ENCODE measurements around the gene COMTD1. TPM values are rescaled to one million over a fixed set of nuclear protein-coding genes. Genes with fewer than 3 reads are reported as not detected.

COMTD1 gene
- total and polyA plus RNA-seq, 10 of the 15 experiments (the other 5 are each of a cell fraction or from before 2014, with no cell fraction given), result 0.39 to 64.3 (median 26.0) TPM

GRCh38 chr10:75283671-75284470, 48.1 kb upstream of the COMTD1 start:
- SMC1A ChIA-PET (ENCODE audit: uncharacterized antibody, unreplicated experiment), result interaction anchor here (0.8 kb wide), 1 partner anchor 13 kb away, joined by 4 read pairs; no protein-coding TSS in a partner anchor
- DNase-seq (ENCODE audit: low read depth, low spot score) (no peak), FAIRE-seq (no peak), ATAC-seq (no peak)
- no peak overlapping the region for H3K4me2 ChIP-seq (ENCODE audit: control insufficient read depth, insufficient read depth)
- H3K9ac ChIP-seq (ENCODE audit: control insufficient read depth, insufficient read depth, low read length), result no peak overlapping the region
- H2AFZ ChIP-seq (ENCODE audit: control insufficient read depth, low read depth, low read length), result no peak overlapping the region
- no TSS peak for BruUV-seq (replicated peaks)
- H3K36me3 ChIP-seq (ENCODE audit: control insufficient read depth in 2 of 2, insufficient read depth in 2 of 2, low read length in 1 of 2), result no peaks in the 10 kb centered on the region
- 34% methylated on average over 9 of the region's 12 CpGs for WGBS (ENCODE audit: insufficient coverage, insufficient replicate concordance, low lambda C conversion rate, missing lambda C conversion rate)
- POLR2A ChIA-PET, result no interaction called here
- RAD21 ChIA-PET (ENCODE audit: unreplicated experiment), result no interaction called here
- H3K4me3 ChIP-seq, result no peak overlapping the region
- CTCF ChIA-PET, result interaction anchor here (0.7 to 0.9 kb wide), 2 partner anchors 13 to 112 kb away, joined by 3 read pairs; no protein-coding TSS in a partner anchor
- intact Hi-C loops (cut with micrococcal nuclease; ENCODE audit: unreplicated experiment) (no loop called here), in situ Hi-C loops (cut with MboI) (no loop called here)
- TF ChIP-seq POLR2AphosphoS5 (IDR thresholded peaks at IDR 0.05; ENCODE audit: low read length) (no peak), BCL11A (IDR thresholded peaks at IDR 0.05; ENCODE audit: low read depth, low read length) (no peak), ZNF622 (IDR thresholded peaks at IDR 0.05) (no peak), CHD2 (IDR thresholded peaks at IDR 0.05; ENCODE audit: borderline replicate concordance, low read depth, low read length) (no peak), JUNB (IDR thresholded peaks at IDR 0.05) (no peak), ZSCAN29 (IDR thresholded peaks at IDR 0.05) (no peak), GATAD2B (conservative IDR thresholded peaks at IDR 0.05; ENCODE audit: low read depth) (no peak), SMAD5 (IDR thresholded peaks at IDR 0.05; ENCODE audit: low read depth) (no peak)
- TF ChIP-seq, protein P1, sequence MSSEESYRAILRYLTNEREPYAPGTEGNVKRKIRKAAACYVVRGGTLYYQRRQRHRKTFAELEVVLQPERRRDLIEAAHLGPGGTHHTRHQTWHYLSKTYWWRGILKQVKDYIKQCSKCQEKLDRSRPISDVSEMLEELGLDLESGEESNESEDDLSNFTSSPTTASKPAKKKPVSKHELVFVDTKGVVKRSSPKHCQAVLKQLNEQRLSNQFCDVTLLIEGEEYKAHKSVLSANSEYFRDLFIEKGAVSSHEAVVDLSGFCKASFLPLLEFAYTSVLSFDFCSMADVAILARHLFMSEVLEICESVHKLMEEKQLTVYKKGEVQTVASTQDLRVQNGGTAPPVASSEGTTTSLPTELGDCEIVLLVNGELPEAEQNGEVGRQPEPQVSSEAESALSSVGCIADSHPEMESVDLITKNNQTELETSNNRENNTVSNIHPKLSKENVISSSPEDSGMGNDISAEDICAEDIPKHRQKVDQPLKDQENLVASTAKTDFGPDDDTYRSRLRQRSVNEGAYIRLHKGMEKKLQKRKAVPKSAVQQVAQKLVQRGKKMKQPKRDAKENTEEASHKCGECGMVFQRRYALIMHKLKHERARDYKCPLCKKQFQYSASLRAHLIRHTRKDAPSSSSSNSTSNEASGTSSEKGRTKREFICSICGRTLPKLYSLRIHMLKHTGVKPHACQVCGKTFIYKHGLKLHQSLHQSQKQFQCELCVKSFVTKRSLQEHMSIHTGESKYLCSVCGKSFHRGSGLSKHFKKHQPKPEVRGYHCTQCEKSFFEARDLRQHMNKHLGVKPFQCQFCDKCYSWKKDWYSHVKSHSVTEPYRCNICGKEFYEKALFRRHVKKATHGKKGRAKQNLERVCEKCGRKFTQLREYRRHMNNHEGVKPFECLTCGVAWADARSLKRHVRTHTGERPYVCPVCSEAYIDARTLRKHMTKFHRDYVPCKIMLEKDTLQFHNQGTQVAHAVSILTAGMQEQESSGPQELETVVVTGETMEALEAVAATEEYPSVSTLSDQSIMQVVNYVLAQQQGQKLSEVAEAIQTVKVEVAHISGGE (CRISPR knock-in tag; IDR thresholded peaks at IDR 0.05), result no peak
- TF ChIP-seq, protein P2, sequence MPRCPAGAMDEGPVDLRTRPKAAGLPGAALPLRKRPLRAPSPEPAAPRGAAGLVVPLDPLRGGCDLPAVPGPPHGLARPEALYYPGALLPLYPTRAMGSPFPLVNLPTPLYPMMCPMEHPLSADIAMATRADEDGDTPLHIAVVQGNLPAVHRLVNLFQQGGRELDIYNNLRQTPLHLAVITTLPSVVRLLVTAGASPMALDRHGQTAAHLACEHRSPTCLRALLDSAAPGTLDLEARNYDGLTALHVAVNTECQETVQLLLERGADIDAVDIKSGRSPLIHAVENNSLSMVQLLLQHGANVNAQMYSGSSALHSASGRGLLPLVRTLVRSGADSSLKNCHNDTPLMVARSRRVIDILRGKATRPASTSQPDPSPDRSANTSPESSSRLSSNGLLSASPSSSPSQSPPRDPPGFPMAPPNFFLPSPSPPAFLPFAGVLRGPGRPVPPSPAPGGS (IDR thresholded peaks at IDR 0.05; ENCODE audit: borderline replicate concordance, insufficient read depth, low read depth, low read length, poor library complexity, severe bottlenecking), result no peak
- H3K4me1 ChIP-seq (ENCODE audit: control insufficient read depth, insufficient read depth, low read length), result no peaks in the 10 kb centered on the region
- no peak overlapping the region for H3K27ac ChIP-seq (ENCODE audit: control insufficient read depth, insufficient read depth)
- H3K9me3 ChIP-seq (replicated peaks; ENCODE audit: control insufficient read depth, insufficient read depth, low read length), result no peaks in the 10 kb centered on the region
- no peaks in the 10 kb centered on the region for H3K79me2 ChIP-seq (ENCODE audit: control insufficient read depth, insufficient read depth, low read length)
- H4K20me1 ChIP-seq (ENCODE audit: control insufficient read depth, insufficient read depth), result no peaks in the 10 kb centered on the region
- H3K27me3 ChIP-seq (replicated peaks in 1 of 2; ENCODE audit: control insufficient read depth in 2 of 2, insufficient read depth in 2 of 2, low read length in 1 of 2), result peaks cover 3 to 6% of the 10 kb centered on the region in 2 experiments; a peak in 3 of 4 replicates

All from GM12878 (cell line).